Measurements from ENCODE around the gene RNF181. TPM values are rescaled to one million over a fixed set of nuclear protein-coding genes. Genes with fewer than 3 reads are reported as not detected.

Gene RNF181
- total RNA-seq, 6 experiments from 2014 or later: 54.5 to 123 (median 66.6) TPM

GRCh38 chr2:85635636-85636035, 40.1 kb downstream of the RNF181 start:
- WGBS (ENCODE audit: insufficient coverage, low coverage, low lambda C conversion rate, missing lambda C conversion rate): 58% methylated on average over 4 of the region's 4 CpGs
- H3K9me3 ChIP-seq: no peaks in the 10 kb centered on the region
- H3K4me3 ChIP-seq: no peak overlapping the region
- intact Hi-C loops (cut with DNase I): loop anchor here in 1 of 2 donors (10.0 kb wide), 1 partner anchor 179 kb away; no protein-coding TSS in a partner anchor
- H3K27me3 ChIP-seq: no peaks in the 10 kb centered on the region
- H3K27ac ChIP-seq: no peak overlapping the region
- peaks cover 0 to 90% (median 39%) of the 10 kb centered on the region in 4 donors for H3K36me3 ChIP-seq
- H3K4me1 ChIP-seq: no peaks in the 10 kb centered on the region
- TF ChIP-seq CTCF (IDR thresholded peaks at IDR 0.05): no peak
- no peak for TF ChIP-seq POLR2A (IDR thresholded peaks at IDR 0.05)
- ATAC-seq: no peak
- no peak for DNase-seq

GRCh38 chr2:85642725-85643124, 47.2 kb downstream of the RNF181 start:
- TF ChIP-seq POLR2A (IDR thresholded peaks at IDR 0.05): no peak
- TF ChIP-seq CTCF (IDR thresholded peaks at IDR 0.05): no peak
- Histone ChIP-seq H3K4me1 (no peaks in the 10 kb centered on the region), H3K4me3 (no peak overlapping the region), H3K27me3 (no peaks in the 10 kb centered on the region), H3K9me3 (no peaks in the 10 kb centered on the region), H3K27ac (no peak overlapping the region), H3K36me3 (peaks cover 10 to 98% (median 46%) of the 10 kb centered on the region in 4 donors)
- ATAC-seq: no peak
- no peak for DNase-seq
- intact Hi-C loops (cut with DNase I): no loop called here
- 80% methylated on average over 3 of the region's 3 CpGs for WGBS (ENCODE audit: insufficient coverage, low coverage, low lambda C conversion rate, missing lambda C conversion rate)

DNA sequence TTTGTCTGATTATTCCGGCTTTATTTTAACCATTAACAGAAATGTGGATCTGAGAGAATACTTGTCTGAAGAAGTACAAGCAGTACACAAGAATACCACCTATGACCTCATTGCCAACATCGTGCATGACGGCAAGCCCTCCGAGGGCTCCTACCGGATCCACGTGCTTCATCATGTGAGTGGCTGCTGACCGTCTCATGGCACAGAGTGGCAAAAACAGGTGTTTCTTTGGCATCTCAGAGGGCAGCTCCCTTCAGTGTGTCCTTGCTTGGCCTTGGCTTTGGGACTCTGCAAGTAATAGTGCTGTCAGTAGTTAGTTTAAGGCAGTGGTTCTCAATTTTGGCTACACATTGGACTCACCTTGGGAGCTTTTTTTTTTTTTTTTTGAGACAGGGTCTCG, 49.4 kb downstream of the RNF181 start:
- WGBS (ENCODE audit: insufficient coverage, low coverage, low lambda C conversion rate, missing lambda C conversion rate): 100% methylated on average over 1 of the region's 8 CpGs
- intact Hi-C loops (cut with DNase I): no loop called here
- ATAC-seq (no peak), DNase-seq (no peak)
- no peaks in the 10 kb centered on the region for H3K9me3 ChIP-seq
- no peaks in the 10 kb centered on the region for H3K4me1 ChIP-seq
- H3K27me3 ChIP-seq: no peaks in the 10 kb centered on the region
- peaks cover 10 to 99% (median 51%) of the 10 kb centered on the region in 4 donors for H3K36me3 ChIP-seq
- TF ChIP-seq POLR2A (IDR thresholded peaks at IDR 0.05) (no peak), CTCF (IDR thresholded peaks at IDR 0.05) (no peak)
- no peak overlapping the region for H3K27ac ChIP-seq
- no peak overlapping the region for H3K4me3 ChIP-seq

DNA sequence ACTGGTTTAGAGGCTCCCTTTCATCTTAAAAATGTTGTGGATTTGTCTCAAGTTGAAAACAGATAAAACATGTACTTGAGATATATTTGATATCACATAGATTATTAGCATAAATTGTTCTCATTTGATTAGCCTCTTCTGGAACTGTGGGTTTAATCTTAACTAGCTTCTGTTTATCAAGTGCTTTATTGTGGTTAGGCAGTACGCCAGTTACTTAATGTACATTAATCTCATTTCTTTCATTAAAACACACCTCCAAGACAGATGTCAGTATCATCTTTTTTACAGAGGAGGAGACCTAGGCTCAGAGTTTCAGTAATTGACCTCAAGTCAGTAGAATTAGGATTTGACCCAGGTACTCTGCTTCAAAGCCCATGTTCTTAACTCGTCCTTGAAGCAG, 50.6 kb downstream of the RNF181 start:
- DNase-seq (no peak), ATAC-seq (no peak)
- peaks cover 0 to 4% (median 0%) of the 10 kb centered on the region in 4 donors for H3K4me1 ChIP-seq
- no peaks in the 10 kb centered on the region for H3K27me3 ChIP-seq
- H3K9me3 ChIP-seq: no peaks in the 10 kb centered on the region
- TF ChIP-seq CTCF (IDR thresholded peaks at IDR 0.05) (no peak), POLR2A (IDR thresholded peaks at IDR 0.05) (no peak)
- H3K4me3 ChIP-seq: no peak overlapping the region
- 96% methylated on average over 2 of the region's 2 CpGs for WGBS (ENCODE audit: insufficient coverage, low coverage, low lambda C conversion rate, missing lambda C conversion rate)
- peaks cover 5 to 97% (median 45%) of the 10 kb centered on the region in 4 donors for H3K36me3 ChIP-seq
- intact Hi-C loops (cut with DNase I): no loop called here
- no peak overlapping the region for H3K27ac ChIP-seq

Small RNA genes within 50 kb of the gene (small RNA-seq; reads per million reads assigned to genes)
- gene RN7SL126P: 0 reads per million in 2 experiments

Other genes starting within 250 kb of the RNF181 start
- gene RETSAT, start 241.2 kb upstream of the RNF181 start, total RNA-seq: 100 to 1,000 TPM in 4 of 6 experiments, 10 to 100 TPM in 2; 70.3 to 112 (median 105) TPM
- gene ELMOD3, start 241.0 kb upstream of the RNF181 start, total RNA-seq: 10 to 100 TPM in 3 of 6 experiments, 1 to 10 TPM in 3; 7.4 to 12.8 (median 9.5) TPM
- 10 to 100 TPM in 3 of 6 experiments, 1 to 10 TPM in 3; 3.3 to 17.4 (median 9.9) TPM for gene CAPG, start 185.4 kb upstream of the RNF181 start, total RNA-seq
- gene SH2D6, start 177.0 kb upstream of the RNF181 start, total RNA-seq: 1 to 10 TPM in 3 of 6 experiments, under 1 TPM in 1, not detected in 2; 0.40 to 3.7 (median 2.3) TPM
- gene MAT2A, start 56.6 kb upstream of the RNF181 start, total RNA-seq: 100 to 1,000 TPM in 3 of 6 experiments, 10 to 100 TPM in 3; 57.8 to 118 (median 102) TPM
- 100 to 1,000 TPM in 4 of 6 experiments, 10 to 100 TPM in 2; 89.6 to 238 (median 183) TPM for gene GGCX, start 34.3 kb upstream of the RNF181 start, total RNA-seq
- 100 to 1,000 TPM in 1 of 6 experiments, 10 to 100 TPM in 5; 59.5 to 107 (median 74.5) TPM for gene VAMP8, start 18.2 kb upstream of the RNF181 start, total RNA-seq
- gene VAMP5, start 11.3 kb upstream of the RNF181 start, total RNA-seq: 10 to 100 TPM; 27.2 to 50.1 (median 34.7) TPM
- 10 to 100 TPM; 20.0 to 26.7 (median 21.9) TPM for gene TMEM150A, start 7.0 kb downstream of the RNF181 start, total RNA-seq
- gene C2orf68, start 16.3 kb downstream of the RNF181 start, total RNA-seq: 10 to 100 TPM in 5 of 6 experiments, 1 to 10 TPM in 1; 7.6 to 22.7 (median 14.8) TPM
- gene USP39, start 20.4 kb downstream of the RNF181 start, total RNA-seq: 10 to 100 TPM; 14.7 to 32.8 (median 17.9) TPM
- 1 to 10 TPM in 1 of 6 experiments, under 1 TPM in 3, not detected in 2; 0.06 to 1.1 (median 0.79) TPM for gene SFTPB, start 72.5 kb downstream of the RNF181 start, total RNA-seq
- 1 to 10 TPM in 5 of 6 experiments, under 1 TPM in 1; 0.92 to 3.1 (median 1.6) TPM for gene GNLY, start 98.6 kb downstream of the RNF181 start, total RNA-seq
- gene ATOH8, start 158.2 kb downstream of the RNF181 start, total RNA-seq: 10 to 100 TPM in 4 of 6 experiments, 1 to 10 TPM in 2; 5.3 to 78.0 (median 46.2) TPM

Measured in right lobe of liver (tissue), 6 donors.